HEK293 (cell line): ENCODE measurements around the gene TMEM200A.

Experiments used
- CTCF ChIP-seq: fragments of 450-650 bp; formaldehyde crosslinking; IDR thresholded peaks from 2 replicates; pipeline ENCODE4 v1.5.1; 2016; ENCODE audit warnings: missing biosample characterization, missing genetic modification characterization
- ZNF24 ChIP-seq: fragments of 450-650 bp; formaldehyde crosslinking; IDR thresholded peaks from 2 replicates; pipeline ENCODE4 v1.5.1; 2016; ENCODE audit warnings: missing biosample characterization, missing genetic modification characterization

DNA sequence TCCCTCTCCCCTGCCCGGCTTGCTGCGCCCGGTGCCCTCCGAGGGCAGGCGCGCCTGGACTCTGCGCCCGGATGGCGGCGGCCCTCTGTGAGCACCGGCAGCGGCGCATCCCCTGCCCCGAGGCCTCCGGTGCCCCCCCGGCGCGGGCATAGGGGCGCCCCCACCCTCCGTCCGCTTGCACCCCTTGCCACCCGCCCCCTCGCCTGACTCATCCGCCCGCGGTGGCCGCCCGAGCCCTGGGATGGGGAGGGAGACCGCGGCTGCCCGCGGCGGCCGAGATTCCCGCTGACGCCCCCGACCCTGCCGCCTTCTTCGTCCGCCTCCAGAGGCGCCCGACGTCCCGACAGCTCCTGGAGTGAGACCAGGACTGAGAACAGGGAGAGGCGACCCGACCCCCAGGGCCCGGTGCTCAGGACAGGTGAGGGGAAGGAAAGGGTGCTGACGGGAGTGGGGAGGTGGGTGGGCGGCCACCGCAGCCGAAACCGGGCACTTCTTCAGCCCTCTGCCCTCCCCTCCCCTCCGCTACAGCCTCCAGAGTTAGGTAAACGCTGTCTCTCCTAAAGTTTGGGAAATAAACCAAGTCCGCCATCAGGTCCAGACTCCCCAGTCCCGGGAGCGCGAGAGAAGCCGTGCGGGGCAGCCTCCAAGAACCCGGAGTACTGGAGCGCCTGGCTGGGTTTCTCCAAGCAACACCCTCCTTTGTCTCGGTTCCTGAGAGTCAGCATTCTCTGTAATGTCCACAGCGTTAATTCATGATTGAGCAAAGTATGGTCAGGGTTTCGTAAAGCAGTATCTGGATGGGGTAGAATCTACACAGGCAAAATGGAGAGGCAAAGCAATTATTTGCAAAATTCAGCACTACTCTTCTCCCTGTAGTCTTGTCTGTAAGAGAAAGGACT is 539 bp downstream of the TMEM200A start:
- TF ChIP-seq ZNF24 (no peak), CTCF (tag by site-specific recombination) (peak; percentile 75)
